Sigmoid colon (tissue), 7 donors: Measurements from ENCODE around the gene MME. TPM values are rescaled to one million over a fixed set of nuclear protein-coding genes. Genes with fewer than 3 reads are reported as not detected.

Experiments
- DNase-seq: peaks from one replicate; pipeline ENCODE4 v3.0.0-alpha.2; 2019
- H3K27ac ChIP-seq, 4 donors: fragments of 200-600 bp; sonication (generic); one replicate each; pipeline ENCODE4 v1.5.1; 2016 to 2019; ENCODE audit warnings: mild to moderate bottlenecking in 1 of 4
- H3K27me3 ChIP-seq, 3 donors: fragments of 200-600 bp; sonication (generic); one replicate each; pipeline ENCODE4 v1.5.1; 2019; ENCODE audit warnings: mild to moderate bottlenecking in 1 of 3
- H3K36me3 ChIP-seq, 4 donors: fragments of 200-600 bp; sonication (generic); one replicate each; pipeline ENCODE4 v1.5.1; 2016 to 2019
- H3K4me1 ChIP-seq, 4 donors: fragments of 200-600 bp; sonication (generic); one replicate each; pipeline ENCODE4 v1.5.1; 2017 to 2019
- H3K4me3 ChIP-seq, 4 donors: fragments of 200-600 bp; sonication (generic); one replicate each; pipeline ENCODE4 v1.5.1; 2017 to 2019; ENCODE audit warnings: mild to moderate bottlenecking in 2 of 4, moderate library complexity in 1 of 4
- H3K9me3 ChIP-seq, 4 donors: fragments of 200-600 bp in 3 of 4; sonication (generic) in 3 of 4; one replicate each; pipeline versions ENCODE4 v1.5.1 to v1.6.1; 2013 to 2019
- CTCF ChIP-seq, 4 experiments: fragments of 450-650 bp in 3 of 4; fragments of 200-600 bp in 1 of 4; IDR thresholded peaks; one replicate each; pipeline ENCODE4 v1.5.1; 2016 to 2019; ENCODE audit warnings: antibody characterized with exemption in 4 of 4, mild to moderate bottlenecking in 3 of 4, moderate library complexity in 2 of 4
- EP300 ChIP-seq, 4 donors: sonication (generic); formaldehyde crosslinking; IDR thresholded peaks; one replicate each; pipeline ENCODE4 v1.6.1; 2017; ENCODE audit warnings: antibody characterized with exemption in 4 of 4
- POLR2A ChIP-seq, 2 donors: fragments of 450-650 bp; IDR thresholded peaks; one replicate each; pipeline ENCODE4 v1.6.1; 2016; ENCODE audit warnings: antibody characterized with exemption in 2 of 2, mild to moderate bottlenecking in 2 of 2, moderate library complexity in 2 of 2
- POLR2AphosphoS5 ChIP-seq, 4 donors: sonication (generic); formaldehyde crosslinking; IDR thresholded peaks; one replicate each; pipeline ENCODE4 v1.6.1; 2017; ENCODE audit warnings: antibody characterized with exemption in 4 of 4
- WGBS, 2 donors: extraction: QIAGEN DNeasy Blood & Tissue Kit; methylation state at CpG; one replicate each; pipeline ENCODE4 v1.1.7; 2013; 5-methylcytosine and 5-hydroxymethylcytosine counted together
- intact Hi-C: fragments of 100-400 bp; cut with DNase I; formaldehyde crosslinking; loops from one replicate; pipeline ENCODE4 v1.15.1; 2023
- polyA plus RNA-seq, 3 donors: library from polyadenylated mRNA; stranded (reverse); fragments of 200-250 nt; gene quantifications; one replicate each; pipeline ENCODE4 v1.2.3, GENCODE V29; 2013
- total RNA-seq, 4 donors: library from RNA; depleted of rRNA; stranded (reverse); fragments of >200 nt; gene quantifications; one replicate each; pipeline ENCODE4 v1.1.0, GENCODE V29; 2016
- donor health status: healthy with polysubstance abuse.
- donor health status: Bipolar disorder and iron deficiency.
- donor health status: healthy.

The MME gene
- total and polyA plus RNA-seq, 7 donors, result 0.46 to 5.0 (median 1.1) TPM

GRCh38 chr3:155166441-155166840, 86.3 kb downstream of the MME start:
- WGBS, 2 donors, result 47 to 70% methylated on average over 2 of the region's 2 CpGs
- TF ChIP-seq CTCF (IDR thresholded peaks at IDR 0.05) (no peak), POLR2AphosphoS5 (IDR thresholded peaks at IDR 0.05) (no peak), EP300 (IDR thresholded peaks at IDR 0.05) (no peak), POLR2A (IDR thresholded peaks at IDR 0.05) (no peak)
- intact Hi-C loops, result no loop called here

GRCh38 chr3:155169197-155169596, 89.1 kb downstream of the MME start:
- H3K4me1 ChIP-seq, result no peaks in the 10 kb centered on the region
- TF ChIP-seq POLR2A (IDR thresholded peaks at IDR 0.05) (no peak), POLR2AphosphoS5 (IDR thresholded peaks at IDR 0.05) (no peak), CTCF (IDR thresholded peaks at IDR 0.05) (no peak), EP300 (IDR thresholded peaks at IDR 0.05) (no peak)
- no peaks in the 10 kb centered on the region for H3K9me3 ChIP-seq
- H3K4me3 ChIP-seq, result no peak overlapping the region
- H3K27ac ChIP-seq, result no peak overlapping the region
- DNase-seq, result no peak
- no peaks in the 10 kb centered on the region for H3K36me3 ChIP-seq
- intact Hi-C loops, result no loop called here
- no peaks in the 10 kb centered on the region for H3K27me3 ChIP-seq
- WGBS, 2 donors, result 96 to 97% methylated on average over 2 of the region's 2 CpGs

More at GRCh38 chr3:155166441-155166840, 86.3 kb downstream of the MME start:
- no peak overlapping the region for H3K4me3 ChIP-seq
- H3K27ac ChIP-seq, result no peak overlapping the region
- no peak for DNase-seq
- H3K27me3 ChIP-seq, result no peaks in the 10 kb centered on the region
- no peaks in the 10 kb centered on the region for H3K9me3 ChIP-seq
- H3K4me1 ChIP-seq, result no peaks in the 10 kb centered on the region
- no peaks in the 10 kb centered on the region for H3K36me3 ChIP-seq

GRCh38 chr3:155173771-155174170, 93.7 kb downstream of the MME start:
- Histone ChIP-seq H3K27me3 (no peaks in the 10 kb centered on the region), H3K9me3 (no peaks in the 10 kb centered on the region), H3K27ac (no peak overlapping the region), H3K36me3 (no peaks in the 10 kb centered on the region), H3K4me3 (no peak overlapping the region), H3K4me1 (no peaks in the 10 kb centered on the region)
- TF ChIP-seq POLR2A (IDR thresholded peaks at IDR 0.05) (no peak), EP300 (IDR thresholded peaks at IDR 0.05) (no peak), POLR2AphosphoS5 (IDR thresholded peaks at IDR 0.05) (no peak), CTCF (IDR thresholded peaks at IDR 0.05) (no peak)
- intact Hi-C loops, result no loop called here
- WGBS, 2 donors, result 92 to 93% methylated on average over 1 of the region's 1 CpG
- no peak for DNase-seq

- TF ChIP-seq POLR2AphosphoS5 (IDR thresholded peaks at IDR 0.05), result no peak
- no peak for TF ChIP-seq POLR2A (IDR thresholded peaks at IDR 0.05)
- TF ChIP-seq EP300 (IDR thresholded peaks at IDR 0.05), result no peak
- TF ChIP-seq CTCF (IDR thresholded peaks at IDR 0.05), result no peak
- intact Hi-C loops, result no loop called here
- Histone ChIP-seq H3K27me3 (no peaks in the 10 kb centered on the region), H3K36me3 (no peaks in the 10 kb centered on the region), H3K9me3 (no peaks in the 10 kb centered on the region), H3K4me3 (no peak overlapping the region), H3K4me1 (no peaks in the 10 kb centered on the region), H3K27ac (no peak overlapping the region)
- WGBS, 2 donors, result 54 to 68% methylated on average over 3 of the region's 3 CpGs
- no peak for DNase-seq
Observed at GRCh38 chr3:155178810-155179436, 98.8 kb downstream of the MME start.

GRCh38 chr3:155179437-155179827, 99.3 kb downstream of the MME start:
- no peaks in the 10 kb centered on the region for H3K4me1 ChIP-seq
- TF ChIP-seq POLR2AphosphoS5 (IDR thresholded peaks at IDR 0.05), result no peak
- TF ChIP-seq POLR2A (IDR thresholded peaks at IDR 0.05), result no peak
- TF ChIP-seq CTCF (IDR thresholded peaks at IDR 0.05), result no peak
- no peak for TF ChIP-seq EP300 (IDR thresholded peaks at IDR 0.05)
- H3K4me3 ChIP-seq, result no peak overlapping the region
- no peak overlapping the region for H3K27ac ChIP-seq
- H3K27me3 ChIP-seq, result no peaks in the 10 kb centered on the region
- WGBS, 2 donors, result 63 to 77% methylated on average over 2 of the region's 2 CpGs
- intact Hi-C loops, result no loop called here
- H3K9me3 ChIP-seq, result no peaks in the 10 kb centered on the region
- no peaks in the 10 kb centered on the region for H3K36me3 ChIP-seq
- no peak for DNase-seq
